CD4-positive, alpha-beta T cell treated with Interleukin-4 for 4 hours (primary cell): ENCODE results near the gene KCNN1.
A peak's percentile ranks its signal among the peaks of the same experiment; 100 is the strongest.
"Not testable (repeated sequence)": the region's sequence is repeated elsewhere in the genome, so short reads cannot be mapped to it uniquely, and the experiment has no call there.

Experiments used
- DNase-seq: peaks from one replicate; pipeline ENCODE4 v3.0.0-alpha.2; 2020

KCNN1 gene

GRCh38 chr19:18001777-18002345, 35.0 kb downstream of the KCNN1 start:
- no peak for DNase-seq

- peak; percentile 25 for DNase-seq
Measured at GRCh38 chr19:18002347-18002850, 35.5 kb downstream of the KCNN1 start.

GRCh38 chr19:18005750-18006149, 38.8 kb downstream of the KCNN1 start:
- DNase-seq = not testable (repeated sequence)

GRCh38 chr19:18007044-18007916, 40.4 kb downstream of the KCNN1 start:
- peak; percentile 77 for DNase-seq

- DNase-seq = peak; percentile 91
Measured at GRCh38 chr19:18007917-18008673, 41.2 kb downstream of the KCNN1 start, which contains the start of gene ARRDC2. Gene ARRDC2 (plus strand): TSS chr19:18008170. CDS start chr19:18008311, 141 bp downstream.

GRCh38 chr19:18008814-18009213, 41.9 kb downstream of the KCNN1 start:
- DNase-seq = no peak

- DNase-seq = peak; percentile 28
Measured at GRCh38 chr19:18009412-18010066, 42.6 kb downstream of the KCNN1 start.

- no peak for DNase-seq
Measured at GRCh38 chr19:18010149-18010548, 43.2 kb downstream of the KCNN1 start.

GRCh38 chr19:18013210-18014111, 46.6 kb downstream of the KCNN1 start:
- no peak for DNase-seq

GRCh38 chr19:18014197-18014596, 47.3 kb downstream of the KCNN1 start:
- DNase-seq = peak; percentile 68

- DNase-seq = no peak
Measured at GRCh38 chr19:18016209-18016910, 49.5 kb downstream of the KCNN1 start.

- no peak for DNase-seq
Measured at GRCh38 chr19:18017275-18018083, 50.6 kb downstream of the KCNN1 start.

- DNase-seq = no peak
Measured at GRCh38 chr19:18020212-18021085, 53.5 kb downstream of the KCNN1 start.

GRCh38 chr19:18021121-18021755, 54.3 kb downstream of the KCNN1 start:
- DNase-seq = peak; percentile 90

- DNase-seq = peak; percentile 67
Measured at GRCh38 chr19:18023622-18024251, 56.8 kb downstream of the KCNN1 start.

GRCh38 chr19:18027151-18027550, 60.2 kb downstream of the KCNN1 start:
- no peak for DNase-seq

GRCh38 chr19:18029617-18030338, 62.9 kb downstream of the KCNN1 start:
- no peak for DNase-seq
